ENCODE data around the gene CLSTN2.

The CLSTN2 gene

DNA sequence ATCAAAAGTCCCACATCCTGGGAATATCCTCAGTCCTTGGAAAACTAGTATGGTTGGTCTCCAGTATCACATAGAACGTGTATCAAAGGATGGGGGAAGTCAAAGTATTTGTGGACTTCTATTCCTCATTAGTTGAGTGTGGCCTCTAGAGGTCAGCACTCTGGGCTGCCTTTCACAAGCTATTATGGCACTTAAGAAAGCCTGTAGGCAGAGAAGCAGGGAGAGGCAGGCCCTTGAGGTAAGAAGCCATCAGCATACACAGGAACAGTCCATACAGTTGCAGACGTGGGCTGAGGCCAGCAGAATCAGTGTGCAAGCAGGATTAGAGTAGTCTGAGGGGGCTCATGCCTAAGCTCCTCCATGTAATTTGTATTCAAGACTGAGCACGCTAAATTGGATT, 341.7 kb downstream of the CLSTN2 start:
- DNase-seq (ENCODE audit: low read depth, low spot score), result no peak

- DNase-seq (ENCODE audit: low read depth, low spot score), result no peak
These were observed 342.9 kb downstream of the CLSTN2 start for GRCh38 chr3:140277886-140278285.

DNA sequence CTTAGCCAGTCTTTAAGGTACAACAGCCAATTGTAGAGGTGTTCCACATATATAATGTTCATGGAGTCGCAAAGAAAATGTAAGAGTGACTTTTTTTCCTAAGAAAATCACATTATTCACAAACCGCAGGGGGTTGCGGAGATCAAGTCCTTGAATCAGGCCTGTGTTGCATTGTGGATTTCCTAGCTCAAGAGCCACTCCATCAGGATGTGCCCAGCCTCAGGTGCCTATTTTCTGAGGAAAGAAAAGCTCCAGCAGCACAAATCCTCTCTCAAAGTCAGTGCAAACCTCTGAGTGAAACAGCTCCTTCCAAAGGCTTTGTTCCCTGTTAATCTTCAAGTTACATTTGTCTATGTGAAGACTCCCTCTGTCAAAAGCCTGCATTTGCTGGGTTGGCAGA, 349.4 kb downstream of the CLSTN2 start:
- DNase-seq (ENCODE audit: low read depth, low spot score), result no peak

DNA sequence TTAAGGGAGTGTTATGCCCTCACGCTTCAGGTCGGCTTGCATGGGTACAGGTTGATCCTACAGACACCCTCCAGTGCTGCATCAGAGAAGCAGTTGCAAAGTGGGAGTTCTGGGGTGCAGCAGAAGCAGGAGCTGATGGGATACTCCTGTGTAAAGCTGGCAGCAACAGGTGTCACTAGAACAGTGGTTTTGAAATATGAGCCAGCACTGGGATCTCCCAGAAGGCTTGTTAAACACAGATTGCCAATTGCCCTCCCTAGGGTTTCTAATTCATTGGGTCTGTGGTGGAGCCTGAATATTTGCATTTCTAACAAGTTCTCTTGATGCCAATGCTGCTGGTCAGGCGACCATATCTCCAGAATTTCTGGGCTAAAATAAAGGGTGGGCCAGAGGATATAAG, 350.4 kb downstream of the CLSTN2 start:
- no peak for DNase-seq (ENCODE audit: low read depth, low spot score)

- DNase-seq (ENCODE audit: low read depth, low spot score), result no peak
These were observed 353.6 kb downstream of the CLSTN2 start for GRCh38 chr3:140288595-140288994.

- no peak for DNase-seq (ENCODE audit: low read depth, low spot score)
These were observed 355.1 kb downstream of the CLSTN2 start for GRCh38 chr3:140290105-140290504.

- no peak for DNase-seq (ENCODE audit: low read depth, low spot score)
These were observed 357.2 kb downstream of the CLSTN2 start for GRCh38 chr3:140292170-140292569.

GRCh38 chr3:140292684-140293083, 357.7 kb downstream of the CLSTN2 start:
- DNase-seq (ENCODE audit: low read depth, low spot score), result no peak

DNA sequence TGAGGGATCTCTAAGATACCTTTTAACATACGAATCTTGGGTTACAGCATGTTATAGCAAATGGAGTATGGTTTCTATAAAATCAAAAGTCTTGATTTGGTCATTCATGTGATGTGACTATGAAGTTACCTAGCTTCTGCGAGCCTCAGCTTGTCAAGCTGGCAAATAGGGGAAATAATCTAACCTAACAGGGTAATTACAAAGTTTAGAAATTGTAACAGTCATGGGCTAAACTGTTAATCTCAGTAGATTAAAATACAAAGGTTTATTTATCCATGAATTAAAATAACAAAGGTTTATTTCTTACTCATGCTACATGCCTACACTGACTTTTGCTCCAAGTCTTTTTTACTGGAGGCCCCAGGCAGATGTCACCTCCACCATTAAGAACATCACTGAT, 359.1 kb downstream of the CLSTN2 start:
- DNase-seq (ENCODE audit: low read depth, low spot score), result no peak

DNA sequence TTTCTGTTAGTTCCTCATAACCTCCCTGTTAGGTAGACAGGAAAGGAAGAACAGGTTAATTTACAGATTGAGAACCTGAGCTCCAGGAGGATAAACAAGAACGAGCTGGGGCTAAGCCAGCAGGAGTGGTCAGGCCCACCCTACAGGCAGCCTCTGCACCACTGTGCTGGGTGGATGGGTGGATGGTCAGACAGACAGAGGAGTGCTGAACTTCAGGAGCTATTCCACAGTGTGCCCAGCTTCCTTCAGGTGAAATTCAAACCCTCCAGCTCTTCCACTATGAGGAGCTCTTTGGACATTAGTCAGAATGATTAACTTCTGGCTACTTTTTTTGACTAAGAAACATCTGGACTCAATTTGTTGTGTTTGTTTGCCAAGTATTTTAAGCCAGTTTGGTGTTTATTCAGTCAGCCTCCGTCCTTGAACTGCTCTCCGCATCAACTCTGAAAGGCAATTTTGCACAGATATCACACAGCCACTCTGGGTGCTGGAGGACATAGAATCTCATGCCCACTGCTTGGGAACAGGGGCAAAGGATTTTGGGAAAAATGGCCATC, 361.9 kb downstream of the CLSTN2 start:
- no peak for DNase-seq (ENCODE audit: low read depth, low spot score)

GRCh38 chr3:140298043-140298442, 363.1 kb downstream of the CLSTN2 start:
- DNase-seq (ENCODE audit: low read depth, low spot score), result no peak

- no peak for DNase-seq (ENCODE audit: low read depth, low spot score)
These were observed 363.6 kb downstream of the CLSTN2 start for GRCh38 chr3:140298569-140299070.

DNA sequence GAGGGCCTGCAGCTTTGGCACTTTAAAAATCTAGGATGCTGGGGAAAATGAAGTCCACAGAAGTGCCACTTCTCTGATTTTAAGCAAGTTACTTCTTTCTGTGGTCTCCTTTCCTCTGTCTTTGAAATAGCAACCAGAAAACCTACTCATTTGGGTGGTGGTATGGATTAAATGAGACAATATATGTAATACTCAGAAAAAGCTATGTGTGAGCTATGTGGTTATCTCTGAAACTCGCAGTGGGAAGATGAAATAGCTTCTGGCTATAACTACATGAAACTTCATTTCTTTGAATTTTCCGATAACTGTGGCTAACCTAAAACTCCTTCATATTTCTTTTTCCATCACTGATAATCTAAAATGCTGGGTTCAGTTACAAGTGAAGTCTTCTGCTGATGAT, 368.9 kb downstream of the CLSTN2 start:
- no peak for DNase-seq (ENCODE audit: low read depth, low spot score)

DNA sequence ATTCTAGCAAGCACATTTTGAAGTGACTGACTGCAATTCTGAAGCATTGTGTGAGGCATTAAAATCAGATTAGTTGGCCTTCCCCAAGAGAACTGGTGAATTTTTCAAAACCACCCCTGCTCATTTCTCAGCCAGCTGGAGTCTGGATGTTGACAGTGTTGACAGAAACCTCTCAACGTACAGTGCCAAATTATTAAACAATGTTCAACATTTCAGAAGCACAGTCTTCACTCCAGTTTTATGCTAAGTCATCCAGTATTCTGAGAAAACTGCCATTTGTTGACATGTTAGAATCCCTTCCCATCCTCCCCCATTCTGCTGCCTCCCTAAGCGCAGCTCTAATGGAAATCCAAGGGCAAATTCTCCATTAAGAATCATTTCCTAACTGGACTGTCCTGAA, 373.6 kb downstream of the CLSTN2 start:
- no peak for DNase-seq (ENCODE audit: low read depth, low spot score)

DNA sequence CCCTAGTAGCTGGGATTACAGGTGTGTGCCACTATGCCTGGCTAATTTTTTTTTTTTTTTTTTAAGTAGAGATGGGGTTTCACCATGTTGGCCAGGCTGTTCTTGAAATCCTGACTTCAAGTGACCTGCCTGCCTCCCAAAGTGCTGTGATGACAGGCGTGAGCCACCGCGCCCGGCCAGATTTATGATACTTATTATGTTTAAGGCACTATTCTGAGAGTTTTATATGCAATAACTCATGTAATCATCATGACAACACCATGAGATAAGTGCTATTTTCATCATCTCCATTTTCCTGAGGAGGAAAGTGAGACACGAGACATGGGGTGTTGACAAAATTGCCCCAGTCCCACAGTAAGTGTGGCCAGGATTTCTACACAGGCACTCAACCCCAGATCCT, 376.4 kb downstream of the CLSTN2 start:
- no peak for DNase-seq (ENCODE audit: low read depth, low spot score)

DNA sequence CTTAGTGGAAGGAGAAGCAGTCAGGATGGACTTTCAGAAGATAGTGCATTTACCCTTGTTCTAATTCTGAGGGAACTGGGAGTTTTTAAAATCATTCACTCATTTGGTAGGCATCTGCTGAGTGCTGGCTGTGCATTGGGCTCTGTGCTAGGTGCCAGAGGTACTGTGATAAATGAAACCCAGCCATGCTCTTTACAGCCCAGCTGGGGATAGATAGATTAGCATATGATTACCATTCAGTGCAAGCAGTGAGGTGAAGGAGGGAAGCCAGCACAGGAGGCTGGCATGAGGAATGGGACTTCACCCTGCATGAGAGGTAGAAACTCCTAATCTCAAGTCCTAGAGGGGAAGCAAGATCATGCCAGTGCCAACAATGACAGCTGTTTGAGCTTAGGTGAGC, 381.0 kb downstream of the CLSTN2 start:
- DNase-seq (ENCODE audit: low read depth, low spot score), result no peak

DNA sequence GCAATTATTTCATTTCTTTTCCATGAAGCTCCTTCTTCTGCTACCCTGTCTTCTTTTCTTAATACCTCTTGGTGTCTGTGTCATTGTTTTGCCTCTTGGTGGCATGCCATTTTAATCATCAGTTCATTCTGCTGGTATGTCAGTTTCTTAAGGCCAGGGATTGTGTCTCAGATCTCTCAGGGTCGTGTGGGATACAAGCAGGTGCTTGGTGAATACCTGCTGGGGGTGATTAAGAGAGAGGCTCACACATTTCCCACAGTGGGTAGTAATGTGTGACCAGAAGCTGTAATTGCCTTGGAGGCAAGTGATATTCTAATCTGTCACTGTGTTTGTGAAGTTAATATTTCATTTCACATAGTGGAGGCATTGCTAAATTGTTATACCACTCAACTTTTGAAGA, 381.5 kb downstream of the CLSTN2 start:
- no peak for DNase-seq (ENCODE audit: low read depth, low spot score)

DNA sequence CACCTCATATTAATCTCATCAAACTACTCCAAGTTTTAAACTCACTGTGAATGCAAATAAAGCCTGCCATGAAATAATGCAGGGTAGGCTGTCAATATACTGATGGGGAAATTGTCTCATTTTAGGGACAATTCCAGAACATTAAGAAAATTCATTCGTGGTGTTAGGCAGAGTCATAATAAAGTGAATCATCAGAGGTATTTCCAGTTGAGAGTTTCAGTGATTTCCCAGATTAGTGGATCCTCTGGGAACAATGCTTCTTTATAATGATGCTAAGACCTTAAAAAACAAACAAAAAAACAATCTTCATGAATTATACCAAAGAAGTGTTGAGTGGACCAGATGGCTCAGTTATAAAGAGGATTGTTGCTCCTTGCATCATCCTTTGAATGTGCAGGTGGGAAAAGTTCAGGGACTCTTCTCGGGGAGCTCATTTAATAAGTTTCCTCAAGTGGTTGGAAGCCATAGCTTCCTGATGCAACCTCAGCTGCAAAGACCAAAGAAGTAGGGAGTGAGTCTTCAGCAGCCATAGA, 381.9 kb downstream of the CLSTN2 start:
- no peak for DNase-seq (ENCODE audit: low read depth, low spot score)

GRCh38 chr3:140319739-140320138, 384.8 kb downstream of the CLSTN2 start:
- no peak for DNase-seq (ENCODE audit: low read depth, low spot score)

- DNase-seq (ENCODE audit: low read depth, low spot score), result no peak
These were observed 388.6 kb downstream of the CLSTN2 start for GRCh38 chr3:140323561-140323960.

- DNase-seq (ENCODE audit: low read depth, low spot score), result no peak
These were observed 397.1 kb downstream of the CLSTN2 start for GRCh38 chr3:140332131-140332530.

- no peak for DNase-seq (ENCODE audit: low read depth, low spot score)
These were observed 399.3 kb downstream of the CLSTN2 start for GRCh38 chr3:140334132-140334929.

DNA sequence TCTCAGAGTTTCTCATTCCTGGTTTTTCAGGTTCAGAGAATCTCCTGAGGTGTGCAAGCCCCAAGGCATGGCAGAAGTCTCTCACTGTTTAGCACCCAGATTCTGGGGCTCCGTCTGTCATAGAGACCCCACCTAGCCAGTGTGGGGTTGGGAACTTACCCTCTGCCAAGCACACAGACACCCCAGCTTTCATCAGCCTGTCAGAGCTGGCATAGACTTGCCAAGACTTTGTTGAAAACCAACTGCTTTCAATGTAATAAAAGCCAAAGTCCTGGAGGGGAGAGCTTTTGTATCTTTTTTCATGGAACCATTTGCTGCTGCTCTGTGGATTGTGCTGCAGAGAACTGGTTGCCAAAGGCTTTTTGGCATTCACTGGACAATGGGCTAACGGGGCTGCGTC, 401.5 kb downstream of the CLSTN2 start:
- no peak for DNase-seq (ENCODE audit: low read depth, low spot score)

All from activated CD4-positive, CD25-positive, alpha-beta regulatory T cell treated with anti-CD3 and anti-CD28 coated beads, Interleukin-2, amount 50 U/mL, for 16 hours (primary cell).